ENCODE measurements around the gene MOK.
A peak's percentile ranks its signal among the peaks of the same experiment; 100 is the strongest.

The MOK gene

DNA sequence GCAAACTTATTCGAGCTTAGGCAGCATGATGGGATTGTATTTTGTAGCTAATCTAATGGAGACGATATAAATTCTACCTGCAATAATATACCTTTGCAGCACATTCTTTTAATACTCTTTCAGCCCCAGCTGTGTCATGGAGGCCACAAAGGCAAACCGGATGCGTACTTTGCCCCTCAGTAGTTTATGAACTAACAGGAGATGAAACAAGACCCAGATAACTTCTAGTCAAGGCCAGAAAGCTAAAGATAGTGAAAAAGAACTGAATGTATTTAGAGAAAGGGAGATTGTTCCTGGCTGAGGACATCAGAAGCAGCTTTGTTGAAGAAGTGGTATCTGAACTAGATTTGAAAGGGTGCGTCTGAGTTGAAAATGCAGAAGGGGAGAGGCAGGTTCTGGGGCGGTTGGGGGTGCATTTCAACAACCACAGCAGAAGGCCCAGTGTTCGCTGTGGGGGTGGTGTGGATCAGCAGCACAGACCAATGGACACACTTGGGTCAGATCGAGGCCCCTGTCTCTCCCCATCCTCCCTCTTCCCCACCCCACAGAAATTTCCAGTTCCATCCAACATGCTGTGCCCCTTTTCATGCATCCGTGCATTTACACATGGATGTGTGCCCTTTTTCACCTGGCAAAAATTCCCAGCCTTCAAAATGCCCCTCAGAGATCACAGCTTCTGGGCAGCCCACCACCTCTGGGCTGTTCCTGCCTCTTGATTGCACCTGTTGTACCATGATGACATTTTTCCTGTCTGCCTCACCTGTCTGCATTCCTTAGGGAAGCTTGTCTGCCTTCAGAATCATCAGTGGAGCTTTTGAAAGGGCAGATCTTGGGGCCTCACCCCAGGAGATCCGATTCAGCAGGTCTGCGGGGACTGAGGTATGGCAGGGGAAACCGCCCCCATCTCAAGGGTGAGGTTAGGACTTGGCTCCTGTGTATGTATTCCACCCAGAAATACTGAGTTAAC lies 16.8 kb upstream of the MOK start:
- TF ChIP-seq, protein P1, sequence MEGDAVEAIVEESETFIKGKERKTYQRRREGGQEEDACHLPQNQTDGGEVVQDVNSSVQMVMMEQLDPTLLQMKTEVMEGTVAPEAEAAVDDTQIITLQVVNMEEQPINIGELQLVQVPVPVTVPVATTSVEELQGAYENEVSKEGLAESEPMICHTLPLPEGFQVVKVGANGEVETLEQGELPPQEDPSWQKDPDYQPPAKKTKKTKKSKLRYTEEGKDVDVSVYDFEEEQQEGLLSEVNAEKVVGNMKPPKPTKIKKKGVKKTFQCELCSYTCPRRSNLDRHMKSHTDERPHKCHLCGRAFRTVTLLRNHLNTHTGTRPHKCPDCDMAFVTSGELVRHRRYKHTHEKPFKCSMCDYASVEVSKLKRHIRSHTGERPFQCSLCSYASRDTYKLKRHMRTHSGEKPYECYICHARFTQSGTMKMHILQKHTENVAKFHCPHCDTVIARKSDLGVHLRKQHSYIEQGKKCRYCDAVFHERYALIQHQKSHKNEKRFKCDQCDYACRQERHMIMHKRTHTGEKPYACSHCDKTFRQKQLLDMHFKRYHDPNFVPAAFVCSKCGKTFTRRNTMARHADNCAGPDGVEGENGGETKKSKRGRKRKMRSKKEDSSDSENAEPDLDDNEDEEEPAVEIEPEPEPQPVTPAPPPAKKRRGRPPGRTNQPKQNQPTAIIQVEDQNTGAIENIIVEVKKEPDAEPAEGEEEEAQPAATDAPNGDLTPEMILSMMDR (conservative IDR thresholded peaks at IDR 0.05) = no peak
- no peak for TF ChIP-seq ZFX (IDR thresholded peaks at IDR 0.05)
- no peak overlapping the region for H3K27ac ChIP-seq

DNA sequence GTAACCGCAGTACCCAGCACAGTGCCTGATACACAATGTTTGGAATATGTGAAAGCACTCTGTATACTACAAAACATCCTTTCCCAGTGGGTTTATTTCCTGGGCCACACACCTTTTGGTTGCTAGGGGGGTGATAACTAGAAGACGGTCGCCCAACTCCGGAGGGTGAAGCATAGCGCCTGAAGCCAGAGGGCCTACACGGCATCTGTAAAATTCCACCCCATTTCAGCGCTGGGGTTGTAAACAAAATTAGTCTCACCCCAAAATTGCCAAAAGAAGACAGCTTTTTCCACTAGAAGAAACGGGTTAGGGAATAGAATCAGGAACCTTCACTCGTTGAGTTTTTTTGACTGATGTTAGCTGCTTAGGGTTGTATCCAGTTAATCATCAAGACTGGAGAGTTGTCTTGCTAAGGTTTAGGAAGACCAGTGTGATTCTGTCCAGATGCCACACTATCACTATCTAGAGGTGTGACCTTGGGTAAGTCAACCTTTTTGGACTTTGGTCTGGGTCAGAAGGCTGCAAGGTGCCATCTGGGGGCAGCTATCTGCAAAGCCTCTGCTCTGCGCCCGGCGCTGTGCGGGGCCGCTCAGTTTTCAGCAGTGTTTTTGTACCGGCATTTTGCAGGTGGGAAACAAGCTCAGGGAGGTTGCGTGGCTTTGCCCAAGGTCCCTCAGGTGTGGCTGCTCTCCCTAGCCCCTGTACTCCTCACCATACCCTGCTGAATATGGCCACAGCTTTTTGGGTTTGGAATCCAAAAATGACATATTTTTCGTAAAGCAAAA lies 15.9 kb upstream of the MOK start:
- H3K27ac ChIP-seq = peak overlapping the region; percentile 76
- TF ChIP-seq ZFX (IDR thresholded peaks at IDR 0.05) = no peak
- TF ChIP-seq, protein P1 (conservative IDR thresholded peaks at IDR 0.05) = no peak

DNA sequence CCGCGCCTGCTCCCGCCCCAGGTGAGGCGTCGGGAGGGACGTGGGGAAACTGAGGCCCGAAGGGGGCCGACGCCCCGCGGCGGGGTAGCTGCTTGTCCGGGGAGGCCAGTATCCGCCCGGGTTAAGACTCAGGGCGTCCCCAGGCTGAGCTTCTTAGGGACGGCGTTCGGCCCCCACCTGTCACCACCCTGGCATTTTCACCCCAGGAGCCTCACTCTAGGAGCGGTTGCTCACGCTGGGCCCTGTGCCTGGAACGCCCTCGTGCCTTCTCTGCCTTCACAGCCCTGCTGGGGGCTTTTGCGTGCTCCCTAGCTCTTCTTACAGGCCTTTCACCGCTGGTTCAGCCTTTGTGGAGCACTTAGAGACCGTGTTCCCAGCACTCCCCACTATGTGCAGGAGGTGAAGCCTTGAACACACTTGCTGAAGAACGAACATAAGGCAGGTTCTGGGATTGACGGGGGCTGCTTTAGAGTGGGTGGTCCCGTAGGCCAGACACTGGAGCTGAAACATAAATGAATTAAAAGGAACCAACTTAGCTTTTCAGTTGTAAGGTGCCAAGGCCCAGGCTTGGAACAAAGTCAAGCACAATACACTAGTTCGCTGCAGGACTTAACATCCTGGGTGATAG lies 15.2 kb upstream of the MOK start:
- TF ChIP-seq ZFX (IDR thresholded peaks at IDR 0.05) = peak; percentile 95
- TF ChIP-seq, protein P1 (conservative IDR thresholded peaks at IDR 0.05) = no peak
- peak overlapping the region; percentile 76 for H3K27ac ChIP-seq

DNA sequence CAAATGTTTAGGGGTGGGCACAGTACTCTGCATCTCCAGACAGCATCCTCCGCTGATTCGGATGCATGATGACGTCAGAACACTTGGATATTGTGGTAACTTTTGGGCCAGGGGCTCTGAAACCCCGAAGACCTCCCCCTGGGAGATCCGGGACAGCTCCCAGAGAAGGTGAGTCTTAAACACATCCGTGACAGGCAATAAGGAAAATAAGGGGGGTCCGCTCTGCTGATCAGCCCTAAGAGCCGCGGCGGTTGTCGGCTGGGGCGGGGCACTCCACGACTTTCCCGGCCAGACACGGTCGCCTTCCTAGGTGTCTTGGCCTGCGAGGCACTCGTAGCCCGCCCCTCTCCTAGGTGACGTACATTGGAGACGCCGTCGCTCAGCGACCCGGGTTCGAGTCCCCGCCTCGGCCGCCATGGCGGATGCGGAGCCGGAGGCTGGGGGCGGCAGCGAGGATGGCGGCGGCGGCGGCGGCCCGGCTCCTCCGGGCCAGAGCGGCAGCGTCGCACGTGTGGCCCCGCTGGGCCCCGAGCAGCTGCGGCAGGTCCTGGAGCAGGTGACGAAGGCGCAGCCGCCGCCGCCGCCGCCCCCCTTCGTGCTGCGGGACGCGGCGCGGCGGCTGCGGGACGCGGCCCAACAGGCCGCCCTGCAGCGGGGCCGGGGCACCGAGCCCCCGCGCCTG lies 14.5 kb upstream of the MOK start, which contains the start of gene ZNF839:
Gene ZNF839 (plus strand): TSS at position 396 of the 682 bp plus-strand sequence. CDS start 20 bp downstream, at position 416.
- peak within 1 kb of the TSS; percentile 76 for H3K27ac ChIP-seq
- TF ChIP-seq, protein P1 (conservative IDR thresholded peaks at IDR 0.05) = no peak

DNA sequence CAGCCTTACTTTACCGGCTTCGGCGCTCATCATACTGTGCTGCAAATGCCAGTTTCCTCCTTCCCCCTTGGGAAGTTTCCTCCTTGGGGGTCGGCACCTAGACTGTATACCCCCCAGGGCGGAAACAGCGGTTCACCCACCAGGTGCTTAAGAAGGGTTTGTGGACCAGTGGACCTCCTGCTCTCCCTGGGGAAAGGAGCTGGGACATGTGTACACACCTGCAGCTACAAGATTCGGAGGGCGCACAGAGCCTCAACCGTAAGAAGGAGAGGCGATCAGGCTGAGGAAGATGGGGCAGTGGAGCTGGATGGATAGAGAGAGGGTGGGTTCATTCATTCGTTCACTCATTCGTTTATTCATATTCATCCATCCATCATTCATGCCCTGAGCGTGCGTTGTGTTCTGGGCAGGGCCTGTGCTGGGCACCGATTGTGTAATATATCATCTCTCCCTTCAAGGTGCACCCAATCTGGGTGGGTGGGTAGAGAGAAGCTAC lies 13.9 kb upstream of the MOK start:
- no peak for TF ChIP-seq ZFX (IDR thresholded peaks at IDR 0.05)
- TF ChIP-seq, protein P1 (conservative IDR thresholded peaks at IDR 0.05) = no peak
- peak overlapping the region; percentile 76 for H3K27ac ChIP-seq

DNA sequence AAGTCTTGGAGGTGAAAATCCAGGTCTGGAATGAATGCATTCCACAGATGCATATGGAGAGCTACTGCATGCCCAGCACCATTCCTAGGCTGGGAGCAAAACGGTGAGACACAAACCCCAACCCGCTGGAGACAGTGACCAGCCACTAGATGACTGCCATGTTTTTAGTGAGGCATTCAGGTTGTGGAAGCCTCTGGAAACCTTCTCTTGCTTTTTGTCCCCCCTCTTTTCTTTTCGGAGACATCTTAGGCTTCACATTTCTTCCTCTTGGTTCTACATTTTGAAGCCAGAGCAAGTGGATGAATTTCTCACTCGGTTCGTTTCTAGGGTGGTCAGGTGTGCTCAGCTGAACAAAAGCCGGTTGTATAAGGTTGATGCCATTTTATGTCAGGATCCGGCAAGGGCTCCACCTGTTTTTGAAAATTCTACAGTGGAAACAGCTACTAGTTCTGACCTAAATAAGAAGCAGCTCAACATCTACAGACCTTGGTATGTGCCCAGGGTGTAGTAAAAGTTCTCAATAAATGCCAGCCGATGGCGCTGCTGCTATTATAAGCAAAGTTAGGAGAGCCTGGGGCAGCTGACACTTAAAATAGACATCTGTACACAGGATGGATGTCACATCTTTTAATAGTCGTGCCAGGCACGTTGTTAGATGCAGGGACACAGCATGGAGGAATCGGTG lies 12.7 kb upstream of the MOK start:
- peak; percentile 33; the same call in 1 of the 2 replicates for TF ChIP-seq ZFX (IDR thresholded peaks at IDR 0.05)
- TF ChIP-seq, protein P1 (conservative IDR thresholded peaks at IDR 0.05) = no peak; the same call in 1 of the 2 replicates
- peak overlapping the region; percentile 62 for H3K27ac ChIP-seq

Data from C4-2B (cell line).